GM08714 (cell line): ENCODE data around the gene SLC12A9.

Experiments
- H3K4me3 ChIP-seq: fragments of 200-500 bp; sonication (Bioruptor generic); 2 replicates; pipeline ENCODE4 v1.5.1; 2014; ENCODE audit warnings: mild to moderate bottlenecking, low read length, inconsistent platforms
- ZNF274 ChIP-seq: IDR thresholded peaks from 2 replicates; pipeline ENCODE4 v1.6.1; 2012; ENCODE audit warnings: mild to moderate bottlenecking, low read depth, low read length

The SLC12A9 gene

DNA sequence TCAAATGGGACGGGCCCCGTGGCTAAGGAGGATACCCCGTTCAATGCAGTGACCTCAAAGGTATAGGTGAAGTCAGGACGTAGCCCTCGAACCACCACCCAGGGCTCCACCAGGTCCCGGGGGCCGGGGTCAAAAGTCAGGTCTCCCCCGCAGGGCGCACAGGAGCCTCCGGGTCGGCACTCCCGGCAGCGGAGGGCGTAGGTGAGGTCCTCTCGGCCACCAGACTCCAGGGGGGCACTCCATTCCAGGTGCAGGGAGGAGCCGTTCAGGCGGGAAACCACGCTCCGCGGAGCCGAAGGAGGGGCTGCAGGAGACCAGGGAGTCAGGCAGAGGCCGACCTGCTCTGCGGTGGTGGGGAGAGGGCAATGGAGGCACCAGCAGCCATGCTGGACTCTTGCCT is 32.9 kb upstream of the SLC12A9 start:
- no peak overlapping the region for H3K4me3 ChIP-seq
- no peak for TF ChIP-seq ZNF274

DNA sequence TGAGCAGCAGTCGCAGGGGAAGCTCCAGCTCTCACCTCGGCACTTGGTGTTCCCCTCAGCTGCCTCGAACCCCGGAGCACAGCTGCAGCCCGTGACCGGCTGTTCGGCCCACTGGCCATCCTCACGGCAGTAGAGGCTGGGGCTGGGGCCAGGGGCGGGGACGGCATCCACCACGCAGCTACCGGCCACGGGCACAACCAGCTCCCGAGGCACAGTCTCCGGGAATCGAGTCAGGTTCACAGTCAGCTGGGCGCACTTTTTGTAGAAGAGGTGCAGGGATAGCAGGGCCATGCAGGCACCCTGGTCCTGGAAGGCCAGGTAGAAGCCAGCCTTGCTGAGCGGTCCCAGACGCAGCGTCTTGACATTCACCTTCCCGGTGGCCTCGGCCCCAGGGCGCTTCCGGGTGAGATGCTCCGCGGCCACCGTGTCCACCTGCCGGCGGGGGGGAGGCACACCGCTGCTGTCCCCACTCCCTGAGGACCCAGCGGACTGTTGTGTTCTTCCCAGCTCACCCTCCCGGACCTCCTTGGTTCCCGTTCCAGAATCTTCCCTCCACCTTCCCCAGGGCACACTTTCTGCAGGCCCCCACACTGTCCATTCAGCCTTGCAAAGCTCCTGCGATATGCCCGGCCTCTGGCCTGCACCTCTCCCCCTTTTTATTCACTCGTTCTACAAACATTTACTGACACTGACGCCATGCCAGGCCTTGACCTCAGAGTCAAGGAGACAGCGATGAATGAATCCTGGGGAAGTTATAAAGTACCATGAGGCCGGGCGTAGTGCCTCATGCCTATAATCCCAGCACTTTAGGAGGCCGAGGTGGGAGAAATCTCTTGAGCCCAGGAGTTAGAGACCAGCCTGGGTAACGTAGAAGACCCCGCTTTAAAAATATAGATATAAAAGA is 30.0 kb upstream of the SLC12A9 start:
- no peak overlapping the region for H3K4me3 ChIP-seq
- TF ChIP-seq ZNF274: no peak

DNA sequence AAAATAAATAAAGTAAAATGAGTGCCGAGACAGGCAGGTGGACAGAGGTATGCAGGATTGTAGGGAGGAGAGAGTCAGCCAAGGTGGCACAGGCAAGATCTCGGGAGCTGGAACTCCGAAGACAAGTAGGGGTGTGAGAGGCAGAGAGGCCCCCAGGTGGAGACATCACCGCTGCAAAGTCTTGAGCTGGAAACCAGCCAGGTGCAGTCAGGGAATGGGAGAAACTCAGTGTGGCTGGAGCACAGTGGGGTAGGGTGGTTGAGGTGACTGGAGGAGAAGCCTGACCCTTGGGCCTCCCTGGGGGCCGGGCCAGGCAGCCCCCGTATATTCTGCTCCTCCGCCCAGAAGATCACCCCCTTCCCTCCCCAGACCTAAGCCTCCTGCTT is 29.4 kb upstream of the SLC12A9 start:
- TF ChIP-seq ZNF274: no peak
- no peak overlapping the region for H3K4me3 ChIP-seq

DNA sequence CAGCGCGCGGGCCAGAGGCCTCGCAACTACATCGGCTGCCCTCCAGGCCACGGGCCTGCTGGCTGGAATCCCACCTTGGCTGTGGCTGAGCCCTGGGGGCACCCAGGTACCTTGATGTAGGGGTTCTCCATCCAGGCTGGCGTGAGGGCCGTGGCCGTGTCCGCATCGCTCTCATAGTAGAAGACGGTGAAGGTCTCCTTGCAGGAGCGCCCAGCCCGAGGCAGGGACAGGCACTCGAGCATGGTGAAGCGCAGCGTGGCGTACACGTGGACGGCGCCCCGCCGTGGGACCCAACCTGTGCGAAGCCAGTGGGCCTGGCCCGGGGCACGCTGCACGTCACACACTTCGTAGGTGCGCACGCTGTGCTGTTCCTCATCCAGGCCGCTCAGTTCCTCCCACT is 29.0 kb upstream of the SLC12A9 start:
- no peak overlapping the region for H3K4me3 ChIP-seq
- TF ChIP-seq ZNF274: no peak

DNA sequence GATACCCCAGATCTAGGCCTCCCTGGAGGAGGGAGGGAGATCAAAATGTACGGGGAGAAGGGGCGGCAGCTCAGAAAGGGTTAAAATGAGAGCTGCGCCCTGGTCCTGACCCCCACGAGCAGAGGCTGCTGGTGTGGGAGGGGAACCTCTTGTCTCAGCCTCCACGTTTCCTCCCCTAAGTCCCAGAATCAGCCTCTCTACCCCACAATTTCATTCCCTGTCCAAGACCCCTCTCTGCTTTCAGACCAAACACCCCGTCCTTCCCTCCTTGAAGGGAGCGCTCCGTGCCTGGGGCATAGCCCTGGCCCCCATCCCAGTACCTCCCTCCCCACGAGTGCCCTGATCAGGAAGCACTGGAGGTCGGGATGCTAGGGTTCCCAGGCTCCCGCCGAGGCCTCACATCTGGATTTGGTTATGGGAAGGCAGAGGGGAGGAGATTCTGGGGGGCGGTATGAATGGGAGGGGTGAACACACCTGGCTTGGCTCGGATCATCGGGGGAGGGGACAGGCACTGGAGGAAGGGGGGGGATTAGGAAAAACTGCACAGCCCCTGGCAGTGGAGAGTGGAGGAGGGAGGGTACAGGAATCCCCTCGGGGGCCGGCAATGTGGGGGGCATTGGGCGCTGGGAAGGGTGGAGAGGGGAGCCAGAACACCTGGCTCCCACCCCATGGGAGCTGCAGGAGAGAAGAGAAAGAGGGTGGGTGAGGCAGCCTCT is 27.9 kb upstream of the SLC12A9 start:
- no peak overlapping the region for H3K4me3 ChIP-seq
- TF ChIP-seq ZNF274: no peak

DNA sequence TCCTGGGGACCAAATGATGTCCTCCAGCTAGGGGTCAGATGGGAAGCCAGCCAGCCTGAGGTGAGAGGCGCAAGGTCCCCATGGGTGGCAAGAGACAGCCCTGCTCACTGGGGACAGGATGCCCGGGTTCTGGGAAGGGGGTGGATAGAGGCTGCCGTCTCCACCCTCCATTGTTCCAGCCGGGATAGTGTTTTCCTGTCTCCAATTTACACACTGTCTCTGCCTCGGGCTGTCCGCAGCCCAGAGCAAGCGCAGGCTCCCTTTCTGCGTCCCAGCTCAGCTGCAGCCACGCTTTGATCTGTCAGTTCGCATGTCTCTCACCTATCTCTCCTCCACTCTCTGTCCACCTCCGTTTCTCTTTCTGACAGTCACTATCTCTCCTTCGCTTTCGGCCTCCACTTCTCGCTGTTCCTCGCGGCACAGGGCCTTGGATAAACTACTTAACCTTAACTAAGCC is 27.3 kb upstream of the SLC12A9 start:
- no peak overlapping the region for H3K4me3 ChIP-seq
- TF ChIP-seq ZNF274: no peak

DNA sequence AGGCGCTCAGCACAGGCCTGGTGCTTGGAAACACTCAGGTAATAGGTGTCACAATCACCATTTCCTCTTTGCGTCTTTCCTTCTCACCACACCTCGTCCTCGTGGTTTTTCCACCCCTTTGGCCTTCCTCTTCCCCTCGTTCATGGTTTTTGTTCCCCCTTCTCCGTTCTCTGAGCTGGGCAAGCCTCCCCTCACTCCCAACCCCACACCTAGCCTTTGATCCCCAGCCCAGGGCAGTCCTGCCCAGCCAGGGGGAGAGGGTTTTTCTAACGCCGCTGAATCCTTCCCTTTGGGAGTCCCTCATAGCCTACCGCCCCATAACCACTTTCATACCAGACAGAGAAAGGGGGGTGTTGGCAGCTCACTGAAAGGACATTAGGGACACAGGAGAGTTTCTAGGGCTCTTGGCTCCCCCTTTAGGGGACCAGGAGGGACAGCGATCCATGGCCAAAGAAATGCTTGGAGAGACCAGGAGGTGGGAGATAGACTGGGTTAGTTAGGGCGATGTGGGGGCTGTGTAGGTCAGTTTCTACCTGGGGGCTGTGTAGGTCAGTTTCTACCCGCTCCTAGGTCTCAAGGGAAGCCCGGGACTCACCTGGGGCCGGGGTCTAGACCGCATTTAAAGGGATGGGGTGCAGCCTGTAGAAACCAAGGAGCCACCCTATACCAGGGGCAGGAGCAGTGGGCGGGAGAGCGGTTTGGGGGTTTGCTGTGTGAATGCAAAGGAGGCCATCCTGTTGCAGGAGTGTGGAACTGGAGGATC is 26.6 kb upstream of the SLC12A9 start:
- H3K4me3 ChIP-seq: no peak overlapping the region
- TF ChIP-seq ZNF274: no peak

DNA sequence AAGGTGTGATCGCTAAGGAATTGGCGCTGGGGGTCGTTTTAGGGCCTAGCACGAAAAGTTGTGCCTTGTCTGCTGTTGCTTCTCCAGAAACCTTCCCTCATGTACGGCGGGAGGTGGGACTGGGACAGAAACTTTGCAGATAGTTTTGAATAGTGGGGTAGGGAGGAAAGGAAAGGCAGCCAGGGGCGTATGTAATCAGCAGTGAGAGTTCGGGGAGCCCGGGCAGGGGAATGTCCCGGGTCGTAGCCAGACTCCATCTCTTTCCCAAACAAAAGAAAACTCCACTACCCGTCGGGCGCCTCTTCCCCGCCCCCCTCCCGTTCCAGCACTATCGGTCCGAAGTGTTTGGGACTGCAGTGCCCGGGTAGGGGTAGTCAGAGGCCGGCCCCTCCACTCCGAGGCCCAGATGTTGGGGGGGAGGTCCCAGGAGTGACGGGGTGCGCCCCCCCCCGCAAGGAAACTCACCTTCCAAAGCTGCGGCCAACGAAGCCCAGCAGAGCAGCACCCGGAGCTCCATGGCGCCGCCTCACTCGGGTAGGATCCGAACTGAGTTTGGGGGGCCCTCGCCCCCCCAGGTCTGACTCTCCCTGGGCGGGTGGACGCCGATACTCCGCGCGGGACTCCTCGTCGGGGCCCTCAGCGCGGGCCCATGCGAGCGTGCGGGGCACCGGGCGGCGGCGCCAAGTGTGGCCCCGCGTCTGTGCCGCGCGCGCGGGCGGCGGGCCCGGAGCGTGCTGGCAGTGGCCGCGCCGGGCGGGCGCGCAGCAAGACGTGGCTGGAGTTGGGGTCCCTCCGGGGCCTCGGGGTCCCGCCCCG is 25.8 kb upstream of the SLC12A9 start:
- no peak for TF ChIP-seq ZNF274
- H3K4me3 ChIP-seq: peak overlapping the region; percentile 12; the same call in 1 of the 2 replicates

DNA sequence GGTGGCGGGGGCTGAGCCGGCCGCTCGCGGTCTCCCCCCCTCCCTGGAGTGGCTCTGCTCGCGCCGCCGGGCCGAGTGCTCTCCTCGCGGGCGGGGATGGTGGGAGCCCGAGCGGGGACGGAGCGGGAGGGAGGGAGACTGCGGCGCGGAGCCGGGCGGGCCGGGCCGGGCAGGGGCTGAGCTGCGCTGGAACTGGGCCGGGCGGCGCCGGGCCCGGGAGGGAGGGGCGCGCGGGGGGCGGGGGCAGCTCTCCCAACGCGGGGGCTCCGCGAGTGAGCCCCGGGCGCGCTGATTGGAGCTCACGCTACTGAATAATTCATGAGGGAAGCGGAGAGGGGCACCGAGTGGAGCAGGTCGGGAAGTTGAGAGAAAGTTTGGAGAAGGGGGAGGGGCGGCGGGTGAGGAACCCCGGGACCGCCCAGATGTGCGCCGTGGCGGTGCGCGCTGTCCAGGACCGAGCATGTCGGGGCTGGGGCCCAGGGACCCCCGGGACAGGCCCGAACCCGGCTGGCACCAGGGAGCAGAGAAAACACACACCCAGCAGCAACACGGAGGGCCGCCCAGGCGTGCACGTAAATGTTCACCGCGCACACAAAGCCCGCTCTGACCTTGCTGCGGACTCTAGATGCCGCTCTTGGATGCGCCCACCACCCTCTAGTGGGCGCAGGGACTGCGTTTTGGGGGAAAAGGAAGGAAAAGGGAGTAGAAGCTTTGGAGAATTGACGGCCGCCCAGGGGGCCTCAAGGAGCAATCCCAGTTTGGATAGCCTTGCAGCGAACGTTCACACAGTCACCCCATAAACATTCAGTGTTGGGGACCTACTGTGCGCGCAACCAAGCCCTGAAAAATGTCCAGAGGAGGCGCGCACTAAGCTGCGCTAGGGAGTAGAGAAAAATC is 24.9 kb upstream of the SLC12A9 start, which contains the start of gene EPHB4:
Gene EPHB4 (minus strand): TSS at position 194 of the 897 bp plus-strand sequence. CDS start 493 bp downstream, outside the sequence.
- peak within 1 kb of the TSS; percentile 12 for H3K4me3 ChIP-seq
- TF ChIP-seq ZNF274: no peak

DNA sequence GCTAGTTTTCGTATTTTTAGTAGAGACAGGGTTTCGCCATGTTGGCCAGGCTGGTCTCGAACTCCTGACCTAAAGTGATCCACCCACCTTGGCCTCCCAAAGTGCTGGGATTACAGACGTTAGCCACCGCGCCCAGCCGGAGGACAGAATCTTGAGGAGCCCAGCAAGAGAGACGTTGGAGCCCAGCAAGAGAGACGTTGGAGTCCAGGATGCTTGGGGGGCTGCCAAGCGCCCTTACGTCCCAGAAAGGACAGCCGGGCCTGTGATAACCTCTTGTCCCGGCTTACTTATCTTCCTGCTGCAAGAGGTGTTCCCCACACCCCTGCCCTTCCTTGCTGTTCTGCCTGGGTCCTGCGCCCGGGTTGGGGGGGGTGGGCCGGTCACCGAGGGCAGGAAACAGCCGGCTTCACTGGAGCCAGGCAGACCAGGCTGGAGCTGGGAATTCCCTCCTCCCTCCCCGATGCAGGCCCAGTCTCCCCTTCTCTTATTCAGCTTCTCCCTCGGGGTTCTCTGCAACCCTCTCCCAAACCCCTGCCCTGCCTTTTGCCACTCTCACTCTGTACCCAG is 23.3 kb upstream of the SLC12A9 start:
- H3K4me3 ChIP-seq: no peak overlapping the region
- no peak for TF ChIP-seq ZNF274

DNA sequence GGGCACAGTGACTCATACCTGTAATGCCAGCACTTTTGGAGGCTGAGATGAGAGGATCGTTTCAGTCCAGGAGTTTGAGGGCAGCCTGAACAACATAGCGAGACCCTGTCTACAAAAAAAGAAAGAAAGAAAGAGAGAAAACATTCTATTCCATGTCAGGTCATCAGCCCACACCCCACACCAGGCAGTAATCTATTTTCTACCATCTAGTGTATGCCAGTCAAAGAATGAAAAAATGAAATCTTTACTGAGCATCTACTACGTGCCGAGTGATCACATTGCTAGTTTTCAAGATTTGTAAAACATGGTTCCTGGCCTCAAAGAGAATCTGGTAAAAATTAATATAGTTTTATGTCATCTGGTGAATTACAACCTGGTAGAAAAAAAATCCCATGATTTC is 22.1 kb upstream of the SLC12A9 start:
- no peak overlapping the region for H3K4me3 ChIP-seq
- TF ChIP-seq ZNF274: no peak

DNA sequence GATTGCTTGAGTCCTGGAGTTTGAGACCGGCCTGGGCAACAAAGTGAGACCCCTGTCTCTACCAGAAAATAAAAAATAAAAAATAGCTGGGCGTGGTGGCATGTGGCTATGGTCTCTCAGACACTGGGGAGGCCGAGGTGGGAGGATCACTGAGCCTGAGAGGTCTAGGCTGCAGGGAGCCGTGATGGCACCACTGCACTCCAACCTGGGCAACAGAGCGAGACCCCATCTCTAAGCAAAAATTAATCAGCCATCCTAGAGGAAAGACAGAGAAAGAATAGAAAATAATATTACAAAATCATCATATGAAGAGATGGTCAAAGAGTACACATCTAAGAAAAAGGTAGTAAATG is 20.3 kb upstream of the SLC12A9 start:
- H3K4me3 ChIP-seq: no peak overlapping the region
- TF ChIP-seq ZNF274: no peak
